ENCODE results near the gene COX6A1. TPM values are rescaled to one million over a fixed set of nuclear protein-coding genes. Genes with fewer than 3 reads are reported as not detected.

COX6A1 gene
- polyA plus RNA-seq, 1 experiment: 362 TPM

- ChIA-PET CTCF (interaction anchor here (0.8 to 6.0 kb wide), 7 partner anchors 11 to 182 kb away, joined by 3 to 57 read pairs (median 8); partner anchors contain the start of gene DYNLL1), POLR2A (interaction anchor here (0.5 to 1.1 kb wide), 3 partner anchors 32 to 77 kb away, joined by 4 to 7 read pairs (median 7); no protein-coding TSS in a partner anchor)
- no peak for DNase-seq (ENCODE audit: low read depth)
- Histone ChIP-seq H3K4me3 (ENCODE audit: low read depth, low read length) (peak overlapping the region; percentile 80), H3K27me3 (ENCODE audit: control insufficient read depth, insufficient read depth, low read length) (no peaks in the 10 kb centered on the region), H3K36me3 (ENCODE audit: control insufficient read depth, insufficient read depth, low read length) (peaks cover 12% of the 10 kb centered on the region)
- TF ChIP-seq, protein P1, sequence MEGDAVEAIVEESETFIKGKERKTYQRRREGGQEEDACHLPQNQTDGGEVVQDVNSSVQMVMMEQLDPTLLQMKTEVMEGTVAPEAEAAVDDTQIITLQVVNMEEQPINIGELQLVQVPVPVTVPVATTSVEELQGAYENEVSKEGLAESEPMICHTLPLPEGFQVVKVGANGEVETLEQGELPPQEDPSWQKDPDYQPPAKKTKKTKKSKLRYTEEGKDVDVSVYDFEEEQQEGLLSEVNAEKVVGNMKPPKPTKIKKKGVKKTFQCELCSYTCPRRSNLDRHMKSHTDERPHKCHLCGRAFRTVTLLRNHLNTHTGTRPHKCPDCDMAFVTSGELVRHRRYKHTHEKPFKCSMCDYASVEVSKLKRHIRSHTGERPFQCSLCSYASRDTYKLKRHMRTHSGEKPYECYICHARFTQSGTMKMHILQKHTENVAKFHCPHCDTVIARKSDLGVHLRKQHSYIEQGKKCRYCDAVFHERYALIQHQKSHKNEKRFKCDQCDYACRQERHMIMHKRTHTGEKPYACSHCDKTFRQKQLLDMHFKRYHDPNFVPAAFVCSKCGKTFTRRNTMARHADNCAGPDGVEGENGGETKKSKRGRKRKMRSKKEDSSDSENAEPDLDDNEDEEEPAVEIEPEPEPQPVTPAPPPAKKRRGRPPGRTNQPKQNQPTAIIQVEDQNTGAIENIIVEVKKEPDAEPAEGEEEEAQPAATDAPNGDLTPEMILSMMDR (IDR thresholded peaks at IDR 0.05; ENCODE audit: insufficient read depth, low read depth, low read length): no peak
These were observed 30.5 kb downstream of the COX6A1 start for GRCh38 chr12:120468325-120468820.

DNA sequence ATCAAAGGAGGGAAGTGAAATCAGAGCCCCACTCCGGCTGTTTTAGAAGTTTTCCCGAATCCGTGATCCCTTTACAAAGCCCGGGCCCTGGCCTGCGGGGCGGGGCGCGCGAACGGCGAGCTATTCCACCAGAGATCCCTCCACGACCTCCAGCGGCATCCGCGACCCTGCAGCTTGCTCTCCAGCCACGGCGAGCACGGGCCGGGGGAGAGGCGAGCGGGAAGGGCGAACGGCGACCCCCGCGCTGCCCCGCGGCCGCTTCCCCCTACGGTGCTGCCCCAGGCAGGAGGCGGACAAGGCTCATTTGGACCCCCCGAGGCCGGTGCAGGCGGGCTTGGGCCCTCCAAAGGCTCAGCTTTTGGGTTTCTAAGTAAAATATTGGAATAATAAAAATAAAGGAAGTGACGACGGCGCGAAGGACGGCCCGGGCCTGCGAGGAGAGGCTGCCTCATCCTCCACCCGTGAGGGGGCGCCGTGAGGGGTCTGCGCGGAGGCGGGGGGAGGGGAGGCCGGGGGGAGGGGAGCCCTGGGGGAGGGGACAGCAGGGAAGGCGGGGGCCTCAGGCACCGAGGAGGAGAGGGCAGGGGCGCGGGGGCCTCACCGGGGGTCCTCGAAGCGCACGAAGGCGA lies 31.0 kb downstream of the COX6A1 start:
- Histone ChIP-seq H3K36me3 (ENCODE audit: control insufficient read depth, insufficient read depth, low read length) (peaks cover 9% of the 10 kb centered on the region), H3K4me3 (ENCODE audit: low read depth, low read length) (peak overlapping the region; percentile 80), H3K27me3 (ENCODE audit: control insufficient read depth, insufficient read depth, low read length) (no peaks in the 10 kb centered on the region)
- TF ChIP-seq, protein P1 (IDR thresholded peaks at IDR 0.05; ENCODE audit: insufficient read depth, low read depth, low read length): peak; percentile 16; the same call in 1 of the 2 replicates
- CTCF ChIA-PET: interaction anchor here (0.9 to 6.0 kb wide), 9 partner anchors 12 to 83 kb away, joined by 3 to 57 read pairs (median 5); partner anchors contain the start of gene DYNLL1
- POLR2A ChIA-PET: interaction anchor here (0.5 to 1.1 kb wide), 2 partner anchors 61 to 77 kb away, joined by 4 to 7 read pairs; no protein-coding TSS in a partner anchor
- DNase-seq (ENCODE audit: low read depth): no peak

DNA sequence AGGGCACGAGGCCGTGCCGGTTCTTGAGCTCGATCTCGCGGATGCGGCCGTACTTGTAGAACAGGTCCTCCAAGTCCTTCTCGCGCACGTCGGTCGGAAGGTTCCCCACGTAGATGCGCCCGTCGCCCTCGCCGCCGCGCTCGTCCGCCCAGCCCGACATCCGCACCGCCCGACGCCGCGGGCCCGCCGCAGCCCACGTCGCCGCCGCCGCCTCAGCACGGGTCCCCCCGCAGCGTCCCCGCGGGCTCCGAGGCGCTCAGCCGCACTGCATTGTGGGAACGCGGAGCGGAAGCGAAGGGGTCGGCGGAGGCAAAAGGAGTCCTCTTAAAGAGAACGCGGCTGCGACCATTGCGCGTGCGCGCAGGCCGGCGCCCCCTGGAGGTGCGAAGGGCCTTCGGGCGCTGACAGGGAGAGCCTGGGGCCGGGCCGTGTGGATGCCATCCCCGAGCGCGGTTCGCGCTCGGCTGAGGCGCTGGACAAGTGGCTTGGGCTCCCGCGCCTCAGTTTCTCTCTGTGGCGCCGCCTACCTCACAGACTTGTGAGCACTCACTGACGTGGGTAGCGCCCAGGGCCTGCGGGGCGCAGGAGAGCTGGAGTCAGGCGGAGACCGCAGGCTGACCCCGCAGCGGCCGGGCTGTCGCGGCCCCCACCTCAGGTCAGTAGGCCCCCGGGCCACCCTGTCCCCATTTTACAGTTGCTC lies 31.7 kb downstream of the COX6A1 start, which contains the start of gene SRSF9:
SRSF9 (minus strand) TSS at position 299 of the 700 bp plus-strand sequence; CDS start at position 160, 139 bp downstream.
- TF ChIP-seq, protein P1 (IDR thresholded peaks at IDR 0.05; ENCODE audit: insufficient read depth, low read depth, low read length): peak; percentile 92
- POLR2A ChIA-PET: no interaction called here
- CTCF ChIA-PET: interaction anchor here (0.5 to 6.0 kb wide), 13 partner anchors 12 to 107 kb away, joined by 3 to 57 read pairs (median 5); partner anchors contain the start of gene DYNLL1

GRCh38 chr12:120470150-120470784 lies 32.4 kb downstream of the COX6A1 start:
- ChIA-PET POLR2A (no interaction called here), CTCF (interaction anchor here (0.6 to 6.0 kb wide), 10 partner anchors 12 to 91 kb away, joined by 3 to 57 read pairs (median 5); partner anchors contain the start of gene DYNLL1)
- TF ChIP-seq, protein P1 (IDR thresholded peaks at IDR 0.05; ENCODE audit: insufficient read depth, low read depth, low read length): no peak
- peaks cover 4% of the 10 kb centered on the region for H3K36me3 ChIP-seq (ENCODE audit: control insufficient read depth, insufficient read depth, low read length)
- no peaks in the 10 kb centered on the region for H3K27me3 ChIP-seq (ENCODE audit: control insufficient read depth, insufficient read depth, low read length)
- peak overlapping the region; percentile 80 for H3K4me3 ChIP-seq (ENCODE audit: low read depth, low read length)
- no peak for DNase-seq (ENCODE audit: low read depth)

More for the DNA sequence above, 31.7 kb downstream of the COX6A1 start, which contains the start of gene SRSF9:
- no peaks in the 10 kb centered on the region for H3K27me3 ChIP-seq (ENCODE audit: control insufficient read depth, insufficient read depth, low read length)
- H3K36me3 ChIP-seq (ENCODE audit: control insufficient read depth, insufficient read depth, low read length): peaks cover 7% of the 10 kb centered on the region
- peak within 1 kb of the TSS; percentile 80 for H3K4me3 ChIP-seq (ENCODE audit: low read depth, low read length)
- peak; percentile 74 for DNase-seq (ENCODE audit: low read depth)

Measured in BJ (cell line).